ENCODE data around the gene ATP5ME. TPM values are rescaled to one million over a fixed set of nuclear protein-coding genes. Genes with fewer than 3 reads are reported as not detected.
A peak's percentile ranks its signal among the peaks of the same experiment; 100 is the strongest.
"Not testable (repeated sequence)": the region's sequence is repeated elsewhere in the genome, so short reads cannot be mapped to it uniquely, and the experiment has no call there.

Gene ATP5ME
- total and polyA plus RNA-seq, 8 donors: 88.4 to 318 (median 115) TPM

- ATAC-seq: no peak
- Histone ChIP-seq H3K27me3 (no peaks in the 10 kb centered on the region), H3K4me3 (no peak overlapping the region)
These were observed 24.8 kb downstream of the ATP5ME start for GRCh38 chr4:649293-649625.

GRCh38 chr4:648579-649292 lies 25.3 kb downstream of the ATP5ME start:
- Histone ChIP-seq H3K4me3 (no peak overlapping the region), H3K9me3 (no peaks in the 10 kb centered on the region), H3K4me1 (no peaks in the 10 kb centered on the region), H3K27me3 (no peaks in the 10 kb centered on the region), H3K27ac (no peak overlapping the region), H3K36me3 (no peaks in the 10 kb centered on the region)
- DNase-seq (peak in 1 of 6 donors; percentile 17), ATAC-seq (no peak), FAIRE-seq (no peak)
- intact Hi-C loops (cut with DNase I): no loop called here
- TF ChIP-seq CTCF (IDR thresholded peaks at IDR 0.05): no peak
- 74 to 81% methylated on average over 28 of the region's 28 CpGs for WGBS, 2 donors

More at GRCh38 chr4:649293-649625, 24.8 kb downstream of the ATP5ME start:
- no peak for DNase-seq
- WGBS, 2 donors: 85 to 90% methylated on average over 7 of the region's 7 CpGs
- Histone ChIP-seq H3K36me3 (no peaks in the 10 kb centered on the region), H3K4me1 (no peaks in the 10 kb centered on the region), H3K9me3 (no peaks in the 10 kb centered on the region), H3K27ac (no peak overlapping the region)
- intact Hi-C loops (cut with DNase I): no loop called here
- TF ChIP-seq CTCF (IDR thresholded peaks at IDR 0.05): no peak
- FAIRE-seq: no peak

GRCh38 chr4:647481-647880 lies 26.6 kb downstream of the ATP5ME start:
- H3K4me3 ChIP-seq: no peak overlapping the region
- ATAC-seq: no peak
- H3K9me3 ChIP-seq: no peaks in the 10 kb centered on the region
- no peak for TF ChIP-seq CTCF (IDR thresholded peaks at IDR 0.05)
- no peaks in the 10 kb centered on the region for H3K36me3 ChIP-seq
- DNase-seq: peak in 1 of 6 donors; percentile 5
- intact Hi-C loops (cut with DNase I): no loop called here
- H3K4me1 ChIP-seq: no peaks in the 10 kb centered on the region
- 52 to 64% methylated on average over 13 of the region's 13 CpGs for WGBS, 2 donors
- H3K27me3 ChIP-seq: no peaks in the 10 kb centered on the region
- no peak overlapping the region for H3K27ac ChIP-seq
- no peak for FAIRE-seq

- ATAC-seq (no peak), FAIRE-seq (no peak), DNase-seq (peak in 1 of 6 donors; percentile 6)
- Histone ChIP-seq H3K9me3 (no peaks in the 10 kb centered on the region), H3K27ac (no peak overlapping the region), H3K27me3 (no peaks in the 10 kb centered on the region), H3K36me3 (no peaks in the 10 kb centered on the region), H3K4me1 (no peaks in the 10 kb centered on the region), H3K4me3 (no peak overlapping the region)
- 59 to 60% methylated on average over 32 of the region's 32 CpGs for WGBS, 2 donors
- TF ChIP-seq CTCF (IDR thresholded peaks at IDR 0.05): no peak
- intact Hi-C loops (cut with DNase I): no loop called here
These were observed 27.6 kb downstream of the ATP5ME start for GRCh38 chr4:646460-646859.

- H3K36me3 ChIP-seq; ATAC-seq; FAIRE-seq; H3K27ac ChIP-seq; DNase-seq; intact Hi-C loops (cut with DNase I); H3K9me3 ChIP-seq; H3K4me3 ChIP-seq; H3K27me3 ChIP-seq; H3K4me1 ChIP-seq: not testable (repeated sequence)
- 72 to 82% methylated on average over 6 of the region's 6 CpGs for WGBS, 2 donors
These were observed 31.7 kb downstream of the ATP5ME start for GRCh38 chr4:642366-642765.
